Left ventricle myocardium inferior (tissue), 1 donor: ENCODE data around the gene ZNF117. TPM values are rescaled to one million over a fixed set of nuclear protein-coding genes. Genes with fewer than 3 reads are reported as not detected.
"Not testable (repeated sequence)": the region's sequence is repeated elsewhere in the genome, so short reads cannot be mapped to it uniquely, and the experiment has no call there.

Experiments
- DNase-seq: peaks from one replicate; pipeline ENCODE4 v3.0.0-alpha.2; 2020
- H3K27ac ChIP-seq: fragments of 200-600 bp; replicated peaks from 2 replicates; pipeline ENCODE4 v1.8.0; 2021
- H3K27me3 ChIP-seq: fragments of 200-600 bp; 2 replicates; pipeline ENCODE4 v1.8.0; 2021; ENCODE audit warnings: low read depth
- H3K36me3 ChIP-seq: fragments of 200-600 bp; 2 replicates; pipeline ENCODE4 v1.8.0; 2021
- H3K4me1 ChIP-seq: fragments of 200-600 bp; 2 replicates; pipeline ENCODE4 v1.8.0; 2021
- H3K4me3 ChIP-seq: fragments of 200-600 bp; 2 replicates; pipeline ENCODE4 v1.8.0; 2021; ENCODE audit warnings: mild to moderate bottlenecking, moderate library complexity
- H3K9me3 ChIP-seq: fragments of 200-600 bp; replicated peaks from 2 replicates; pipeline ENCODE4 v1.8.0; 2021
- intact Hi-C: fragments of 100-400 bp; cut with micrococcal nuclease; formaldehyde crosslinking; loops from one replicate; pipeline ENCODE4 v1.11.0; 2022
- total RNA-seq: library from RNA; stranded (reverse); fragmentation: NEBNext Ultra II Directional; extraction: Animal tissue kit (Norgen Biotek cat#: 25700); gene quantifications from one replicate; pipeline ENCODE4 v1.2.1, GENCODE V29; 2021
- TF ChIP-seq, protein P1 (sequence below): fragments of 200-600 bp; IDR thresholded peaks from 2 replicates; pipeline ENCODE4 v1.8.0; 2021; ENCODE audit warnings: antibody characterized with exemption, mild to moderate bottlenecking, borderline replicate concordance
- donor health status: DM: no; HTN: yes; CAD: no; lungs with severe emphysema.

ZNF117 gene
- total RNA-seq, 1 donor from 2014 or later: 3.2 TPM

DNA sequence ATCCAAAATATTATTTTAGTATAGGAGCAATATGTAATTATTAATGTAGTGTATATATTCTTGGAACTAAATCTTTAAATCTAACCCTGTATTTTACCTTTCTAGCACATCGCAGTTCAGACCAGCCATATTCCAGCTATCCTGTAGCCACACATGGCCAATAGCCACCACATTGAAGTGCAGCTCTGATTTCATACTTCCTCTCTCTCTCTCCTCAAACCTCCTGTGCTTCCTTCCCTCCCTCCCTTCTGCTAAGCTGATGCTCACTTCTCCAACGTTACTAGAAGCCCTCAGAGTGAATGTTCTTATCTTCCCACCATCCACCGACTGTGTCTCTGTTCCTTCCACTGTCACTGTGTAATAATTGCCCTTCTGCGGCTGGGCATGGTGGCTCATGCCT lies 16.2 kb upstream of the ZNF117 start:
- H3K9me3 ChIP-seq, intact Hi-C loops, DNase-seq, H3K36me3 ChIP-seq, H3K27me3 ChIP-seq: not testable (repeated sequence)
- H3K27ac ChIP-seq: peak overlapping the region; percentile 92
- peaks cover 48% of the 10 kb centered on the region for H3K4me1 ChIP-seq
- H3K4me3 ChIP-seq: peak overlapping the region; percentile 92

DNA sequence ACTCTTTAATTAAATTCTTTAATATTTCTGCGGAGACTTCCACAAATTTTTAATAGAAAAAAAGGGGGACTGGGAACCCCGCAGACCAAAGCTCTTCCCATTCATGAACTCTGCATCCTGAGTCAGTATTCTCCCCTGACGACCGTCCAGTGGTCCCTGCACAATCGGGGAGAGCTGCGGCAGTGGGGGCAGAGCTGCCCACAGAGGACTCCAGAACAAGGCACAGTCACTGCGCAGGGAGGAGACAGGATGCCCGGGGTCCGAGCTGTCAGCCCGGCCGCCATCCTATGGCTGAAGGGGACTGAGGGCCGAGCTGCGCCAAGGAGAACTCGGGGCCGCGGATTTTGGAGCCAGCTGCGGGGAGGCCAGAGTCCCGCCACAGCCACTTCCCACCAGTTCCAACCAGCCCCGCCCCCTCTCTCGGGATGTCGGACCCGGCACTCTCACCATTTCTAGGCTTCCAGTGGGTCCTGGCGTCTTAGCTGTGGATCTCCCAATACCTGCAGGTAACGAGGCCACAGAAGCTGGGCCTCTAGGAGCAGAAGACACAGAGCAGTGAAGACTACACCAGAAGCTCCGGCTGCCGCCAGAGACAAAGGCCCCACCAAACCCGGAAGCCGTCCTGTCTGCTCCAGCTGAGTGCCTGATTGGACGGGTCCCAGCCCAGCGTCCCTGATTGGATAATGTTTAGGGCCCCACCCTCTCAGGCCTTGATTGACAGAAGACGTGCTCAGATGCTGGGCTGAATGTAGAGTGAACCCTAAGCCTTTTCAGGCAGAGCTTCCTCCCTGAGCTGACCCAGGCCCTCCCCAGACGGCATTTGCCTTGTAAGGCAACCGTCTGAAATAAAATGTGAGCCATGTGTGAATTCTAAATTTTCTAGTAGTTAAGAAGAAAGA lies 15.5 kb upstream of the ZNF117 start, which contains the start of gene ERV3-1:
Gene ERV3-1, minus strand, starts transcription at position 594 of the 899 bp plus-strand sequence. CDS start 13,661 bp downstream, outside the sequence.
- DNase-seq: peak; percentile 95
- TF ChIP-seq, protein P1, sequence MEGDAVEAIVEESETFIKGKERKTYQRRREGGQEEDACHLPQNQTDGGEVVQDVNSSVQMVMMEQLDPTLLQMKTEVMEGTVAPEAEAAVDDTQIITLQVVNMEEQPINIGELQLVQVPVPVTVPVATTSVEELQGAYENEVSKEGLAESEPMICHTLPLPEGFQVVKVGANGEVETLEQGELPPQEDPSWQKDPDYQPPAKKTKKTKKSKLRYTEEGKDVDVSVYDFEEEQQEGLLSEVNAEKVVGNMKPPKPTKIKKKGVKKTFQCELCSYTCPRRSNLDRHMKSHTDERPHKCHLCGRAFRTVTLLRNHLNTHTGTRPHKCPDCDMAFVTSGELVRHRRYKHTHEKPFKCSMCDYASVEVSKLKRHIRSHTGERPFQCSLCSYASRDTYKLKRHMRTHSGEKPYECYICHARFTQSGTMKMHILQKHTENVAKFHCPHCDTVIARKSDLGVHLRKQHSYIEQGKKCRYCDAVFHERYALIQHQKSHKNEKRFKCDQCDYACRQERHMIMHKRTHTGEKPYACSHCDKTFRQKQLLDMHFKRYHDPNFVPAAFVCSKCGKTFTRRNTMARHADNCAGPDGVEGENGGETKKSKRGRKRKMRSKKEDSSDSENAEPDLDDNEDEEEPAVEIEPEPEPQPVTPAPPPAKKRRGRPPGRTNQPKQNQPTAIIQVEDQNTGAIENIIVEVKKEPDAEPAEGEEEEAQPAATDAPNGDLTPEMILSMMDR: no peak
- Histone ChIP-seq H3K4me3 (peak within 1 kb of the TSS; percentile 92), H3K27me3 (no peaks in the 10 kb centered on the region), H3K9me3 (no peaks in the 10 kb centered on the region), H3K36me3 (no peaks in the 10 kb centered on the region), H3K27ac (peak within 1 kb of the TSS; percentile 92), H3K4me1 (peaks cover 52% of the 10 kb centered on the region)
- intact Hi-C loops: no loop called here

DNA sequence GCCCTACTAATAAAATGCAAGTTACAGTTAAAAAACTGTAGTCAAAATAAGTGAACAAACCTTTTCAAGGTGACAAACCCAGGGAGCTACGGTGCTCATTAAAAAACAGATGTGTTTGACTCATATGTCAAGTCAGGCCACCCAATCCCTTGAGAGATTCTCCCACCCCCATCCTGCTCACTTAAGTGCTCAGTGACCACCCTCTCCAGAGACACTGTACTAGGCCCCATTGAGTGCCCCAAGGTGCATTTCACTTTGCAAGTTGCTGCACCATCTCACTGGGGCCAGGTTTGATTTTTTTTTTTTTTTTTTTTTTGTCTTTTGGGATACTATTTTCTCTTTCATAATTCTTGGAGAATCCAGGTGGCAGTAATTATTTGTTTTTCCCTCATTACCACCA lies 13.7 kb upstream of the ZNF117 start:
- Histone ChIP-seq H3K27me3 (no peaks in the 10 kb centered on the region), H3K27ac (no peak overlapping the region), H3K36me3 (no peaks in the 10 kb centered on the region), H3K4me3 (peak overlapping the region; percentile 92), H3K4me1 (peaks cover 66% of the 10 kb centered on the region), H3K9me3 (peaks cover 4% of the 10 kb centered on the region)
- no peak for DNase-seq
- TF ChIP-seq, protein P1: no peak
- intact Hi-C loops: no loop called here

DNA sequence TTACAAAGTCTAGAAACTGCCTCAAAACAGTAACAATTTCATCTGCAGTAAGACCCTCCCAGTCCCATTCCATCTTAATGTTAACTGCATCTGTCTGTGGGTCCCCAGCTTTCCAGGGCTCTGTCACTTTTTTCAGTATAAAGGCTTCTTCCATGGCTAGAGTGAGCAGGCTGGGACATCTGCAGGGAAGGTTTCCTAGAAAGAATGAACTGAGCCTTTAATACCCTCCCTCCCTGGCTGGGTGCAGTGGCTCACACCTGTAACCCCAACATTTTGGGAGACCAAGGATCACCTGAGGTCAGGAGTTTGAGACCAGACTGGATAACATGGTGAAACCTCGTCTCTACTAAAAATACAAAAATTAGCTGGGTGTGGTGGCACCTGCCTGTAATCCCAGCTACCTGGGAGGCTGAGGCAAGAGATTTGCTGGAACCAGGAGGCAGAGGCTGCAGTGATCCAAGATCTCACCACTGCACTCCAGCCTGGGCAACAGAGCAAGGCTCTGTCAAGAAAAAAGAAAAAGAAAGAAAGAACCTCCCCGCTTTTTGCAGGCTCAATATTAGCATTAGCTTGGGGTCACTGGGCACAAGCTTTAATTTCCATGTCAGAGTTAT lies 12.2 kb upstream of the ZNF117 start:
- TF ChIP-seq, protein P1: no peak
- H3K27ac ChIP-seq: peak overlapping the region; percentile 10
- no peaks in the 10 kb centered on the region for H3K27me3 ChIP-seq
- H3K9me3 ChIP-seq: peaks cover 18% of the 10 kb centered on the region
- H3K36me3 ChIP-seq: peaks cover 8% of the 10 kb centered on the region
- intact Hi-C loops: no loop called here
- no peak overlapping the region for H3K4me3 ChIP-seq
- H3K4me1 ChIP-seq: peaks cover 79% of the 10 kb centered on the region
- no peak for DNase-seq

DNA sequence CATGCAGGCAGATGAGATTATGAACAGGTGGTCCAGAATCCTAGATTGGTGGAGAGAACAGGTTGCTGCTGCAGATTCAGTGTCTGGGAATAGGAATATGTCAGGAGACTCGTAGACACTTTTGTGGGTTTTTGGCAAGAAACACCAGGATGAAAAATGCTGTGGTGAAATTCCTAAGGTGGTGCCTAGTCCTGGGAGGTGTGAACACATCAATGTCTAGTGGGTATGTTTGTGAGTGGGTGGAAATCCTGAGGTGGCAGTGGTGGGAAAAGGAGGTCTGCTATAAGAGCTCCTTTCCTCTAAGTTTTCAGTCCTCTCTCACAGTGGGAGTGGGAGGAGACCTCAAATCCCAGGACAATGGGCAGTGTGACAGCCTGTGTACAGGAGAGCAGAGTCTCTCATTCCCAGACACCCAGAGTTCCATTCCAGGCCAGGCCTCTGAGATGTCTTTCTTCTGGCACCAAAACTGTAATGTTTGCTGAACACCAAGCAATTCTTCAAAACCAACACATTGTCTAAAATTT lies 10.5 kb upstream of the ZNF117 start:
- peaks cover 88% of the 10 kb centered on the region for H3K4me1 ChIP-seq
- no peak for DNase-seq
- H3K9me3 ChIP-seq: peaks cover 32% of the 10 kb centered on the region
- no peak overlapping the region for H3K4me3 ChIP-seq
- H3K27me3 ChIP-seq: no peaks in the 10 kb centered on the region
- intact Hi-C loops: no loop called here
- TF ChIP-seq, protein P1: no peak
- H3K36me3 ChIP-seq: peaks cover 8% of the 10 kb centered on the region
- H3K27ac ChIP-seq: no peak overlapping the region
